Suprapubic skin (tissue), 3 donors: ENCODE results near the gene RAB3C.

ENCODE experiments used
- EP300 ChIP-seq: sonication (generic); formaldehyde crosslinking; IDR thresholded peaks from one replicate; pipeline ENCODE4 v1.6.1; 2017; ENCODE audit warnings: antibody characterized with exemption
- POLR2A ChIP-seq, 2 donors: fragments of 450-650 bp; IDR thresholded peaks; one replicate each; pipeline ENCODE4 v1.6.1; 2017; ENCODE audit warnings: antibody characterized with exemption in 2 of 2, mild to moderate bottlenecking in 2 of 2, moderate library complexity in 2 of 2
- TF ChIP-seq, protein P1 (sequence below), 2 donors: fragments of 200-600 bp in 1 of 2; fragments of 450-650 bp in 1 of 2; sonication (generic) in 1 of 2; IDR thresholded peaks; one replicate each; pipeline ENCODE4 v1.5.1; 2016 to 2019; ENCODE audit warnings: antibody characterized with exemption in 2 of 2, mild to moderate bottlenecking in 1 of 2, moderate library complexity in 1 of 2

DNA sequence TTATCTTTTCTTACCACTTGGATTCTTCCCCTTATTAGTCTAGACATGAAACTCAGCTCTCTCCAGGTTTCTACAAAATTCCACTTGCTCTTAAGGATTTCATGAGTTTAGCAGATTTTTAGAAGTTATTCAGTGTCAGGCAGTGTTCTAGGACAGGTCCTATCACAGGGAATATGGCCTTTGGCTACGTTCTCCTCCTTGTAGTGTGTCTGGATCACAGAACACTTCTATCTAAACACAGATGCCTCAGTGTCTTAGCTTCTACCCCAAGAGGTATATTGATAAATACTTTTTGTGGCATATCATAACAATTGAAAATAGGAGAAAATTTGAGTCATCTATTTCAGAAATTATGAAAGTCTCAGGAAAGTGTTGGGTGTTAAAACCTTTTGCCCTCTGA is 15.6 kb downstream of the RAB3C start:
- TF ChIP-seq, protein P1, sequence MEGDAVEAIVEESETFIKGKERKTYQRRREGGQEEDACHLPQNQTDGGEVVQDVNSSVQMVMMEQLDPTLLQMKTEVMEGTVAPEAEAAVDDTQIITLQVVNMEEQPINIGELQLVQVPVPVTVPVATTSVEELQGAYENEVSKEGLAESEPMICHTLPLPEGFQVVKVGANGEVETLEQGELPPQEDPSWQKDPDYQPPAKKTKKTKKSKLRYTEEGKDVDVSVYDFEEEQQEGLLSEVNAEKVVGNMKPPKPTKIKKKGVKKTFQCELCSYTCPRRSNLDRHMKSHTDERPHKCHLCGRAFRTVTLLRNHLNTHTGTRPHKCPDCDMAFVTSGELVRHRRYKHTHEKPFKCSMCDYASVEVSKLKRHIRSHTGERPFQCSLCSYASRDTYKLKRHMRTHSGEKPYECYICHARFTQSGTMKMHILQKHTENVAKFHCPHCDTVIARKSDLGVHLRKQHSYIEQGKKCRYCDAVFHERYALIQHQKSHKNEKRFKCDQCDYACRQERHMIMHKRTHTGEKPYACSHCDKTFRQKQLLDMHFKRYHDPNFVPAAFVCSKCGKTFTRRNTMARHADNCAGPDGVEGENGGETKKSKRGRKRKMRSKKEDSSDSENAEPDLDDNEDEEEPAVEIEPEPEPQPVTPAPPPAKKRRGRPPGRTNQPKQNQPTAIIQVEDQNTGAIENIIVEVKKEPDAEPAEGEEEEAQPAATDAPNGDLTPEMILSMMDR (IDR thresholded peaks at IDR 0.05): no peak
- TF ChIP-seq POLR2A (IDR thresholded peaks at IDR 0.05) (no peak), EP300 (no peak)
